H9 (cell line): ENCODE data around the gene EHBP1. TPM values are rescaled to one million over a fixed set of nuclear protein-coding genes. Genes with fewer than 3 reads are reported as not detected.

Experiments used
- DNase-seq: peaks from one replicate; pipeline ENCODE4 v3.0.0-alpha.2; 2017
- H2AFZ ChIP-seq: one replicate; pipeline ENCODE4 v1.6.1; 2013; ENCODE audit warnings: mild to moderate bottlenecking, low read length, control low read depth, moderate library complexity
- H2AK5ac ChIP-seq: 2 replicates; pipeline ENCODE4 v1.6.1; 2013; ENCODE audit warnings: low read length, control low read depth, mixed read lengths; ENCODE audit not compliant: insufficient read length
- H2BK120ac ChIP-seq: one replicate; pipeline ENCODE4 v1.6.1; 2013; ENCODE audit warnings: low read depth, mild to moderate bottlenecking, low read length, control low read depth, inconsistent platforms; ENCODE audit not compliant: poor library complexity, severe bottlenecking
- H2BK12ac ChIP-seq: 2 replicates; pipeline ENCODE4 v1.6.1; 2013; ENCODE audit warnings: low read length, control low read depth, mixed read lengths, low read depth; ENCODE audit not compliant: insufficient read length
- H2BK15ac ChIP-seq: 2 replicates; pipeline ENCODE4 v1.6.1; 2013; ENCODE audit warnings: low read depth, low read length, control low read depth
- H2BK20ac ChIP-seq: one replicate; pipeline ENCODE4 v1.6.1; 2013; ENCODE audit warnings: low read depth, mild to moderate bottlenecking, low read length, control low read depth, inconsistent platforms; ENCODE audit not compliant: poor library complexity, severe bottlenecking
- H2BK5ac ChIP-seq: 2 replicates; pipeline ENCODE4 v1.6.1; 2013; ENCODE audit warnings: low read length, control low read depth, mixed read lengths; ENCODE audit not compliant: insufficient read length
- H3K14ac ChIP-seq: 2 replicates; pipeline ENCODE4 v1.6.1; 2013; ENCODE audit warnings: low read length, control low read depth; ENCODE audit not compliant: insufficient read depth
- H3K18ac ChIP-seq: 2 replicates; pipeline ENCODE4 v1.6.1; 2013; ENCODE audit warnings: low read depth, mild to moderate bottlenecking, mixed read lengths, low read length, control low read depth; ENCODE audit not compliant: insufficient read length
- H3K23ac ChIP-seq: 2 replicates; pipeline ENCODE4 v1.6.1; 2013; ENCODE audit warnings: low read length, control low read depth, mixed read lengths, low read depth; ENCODE audit not compliant: insufficient read length
- H3K23me2 ChIP-seq: 2 replicates; pipeline ENCODE4 v1.6.1; 2013; ENCODE audit warnings: low read depth, mild to moderate bottlenecking, mixed read lengths, low read length, control low read depth; ENCODE audit not compliant: insufficient read length, poor library complexity, severe bottlenecking
- H3K27ac ChIP-seq: 2 replicates; pipeline ENCODE4 v1.5.1; 2013; ENCODE audit warnings: low read length, control low read depth, mixed read lengths, low read depth; ENCODE audit not compliant: insufficient read length
- H3K27me3 ChIP-seq: 2 replicates; pipeline ENCODE4 v1.6.1; 2013; ENCODE audit warnings: low read length, control low read depth, inconsistent platforms; ENCODE audit not compliant: insufficient read depth
- H3K4ac ChIP-seq: 2 replicates; pipeline ENCODE4 v1.6.1; 2013; ENCODE audit warnings: low read depth, mild to moderate bottlenecking, control low read depth, inconsistent platforms, low read length, moderate library complexity
- H3K4me1 ChIP-seq: 2 replicates; pipeline ENCODE4 v1.6.1; 2013; ENCODE audit warnings: low read length, control low read depth, inconsistent platforms; ENCODE audit not compliant: insufficient read depth
- H3K4me2 ChIP-seq: 2 replicates; pipeline ENCODE4 v1.6.1; 2013; ENCODE audit warnings: low read length, control low read depth, mixed read lengths; ENCODE audit not compliant: insufficient read length, insufficient read depth
- H3K56ac ChIP-seq: 2 replicates; pipeline ENCODE4 v1.6.1; 2013; ENCODE audit warnings: low read depth, mild to moderate bottlenecking, mixed read lengths, low read length, control low read depth; ENCODE audit not compliant: insufficient read length
- H3K79me1 ChIP-seq: 2 replicates; pipeline ENCODE4 v1.6.1; 2013; ENCODE audit warnings: low read depth, mild to moderate bottlenecking, moderate library complexity, low read length, control low read depth, inconsistent platforms; ENCODE audit not compliant: insufficient read depth, poor library complexity, severe bottlenecking
- H3K79me2 ChIP-seq: 2 replicates; pipeline ENCODE4 v1.6.1; 2013; ENCODE audit warnings: low read length, control low read depth, inconsistent platforms; ENCODE audit not compliant: insufficient read depth
- H3K9ac ChIP-seq: 2 replicates; pipeline ENCODE4 v1.6.1; 2013; ENCODE audit warnings: low read length, control low read depth, mixed read lengths; ENCODE audit not compliant: insufficient read length; ENCODE audit errors: extremely low read depth
- H3K9me3 ChIP-seq: one replicate; pipeline ENCODE4 v1.6.1; 2013; ENCODE audit warnings: low read depth, low read length, inconsistent platforms; ENCODE audit not compliant: control insufficient read depth
- H3T11ph ChIP-seq: one replicate; pipeline ENCODE4 v1.6.1; 2013; ENCODE audit warnings: mild to moderate bottlenecking, low read length, control low read depth, inconsistent platforms
- H4K20me1 ChIP-seq: one replicate; pipeline ENCODE4 v1.6.1; 2013; ENCODE audit not compliant: control insufficient read depth, insufficient read length, insufficient read depth
- H4K5ac ChIP-seq: 2 replicates; pipeline ENCODE4 v1.6.1; 2013; ENCODE audit warnings: low read depth, mild to moderate bottlenecking, mixed read lengths, low read length, control low read depth; ENCODE audit not compliant: insufficient read length
- H4K8ac ChIP-seq: replicated peaks from 2 replicates; pipeline ENCODE4 v1.6.1; 2013; ENCODE audit warnings: low read length, control low read depth, mixed read lengths, low read depth; ENCODE audit not compliant: insufficient read length
- H4K91ac ChIP-seq: 2 replicates; pipeline ENCODE4 v1.6.1; 2013; ENCODE audit warnings: low read depth, mild to moderate bottlenecking, moderate library complexity, mixed read lengths, low read length, control low read depth; ENCODE audit not compliant: insufficient read length
- H3K27ac Mint-ChIP-seq, 3 experiments: 2 replicates in 2 of 3; 3 replicates in 1 of 3; pipeline ENCODE4 v1.8.0; 2020 to 2021; ENCODE audit warnings: mixed read lengths in 3 of 3, mild to moderate bottlenecking in 1 of 3, moderate library complexity in 1 of 3
- H3K27me3 Mint-ChIP-seq: 2 replicates; pipeline ENCODE4 v1.8.0; 2021; ENCODE audit warnings: low read depth, mild to moderate bottlenecking, moderate library complexity, mixed read lengths
- H3K36me3 Mint-ChIP-seq, 3 experiments: 2 replicates in 2 of 3; 3 replicates in 1 of 3; pipeline ENCODE4 v1.8.0; 2020 to 2021; ENCODE audit warnings: low read depth in 3 of 3, mixed read lengths in 3 of 3; ENCODE audit not compliant: insufficient read depth in 1 of 3
- H3K4me1 Mint-ChIP-seq, 2 experiments: 2 replicates each; pipeline ENCODE4 v1.8.0; 2020; ENCODE audit warnings: mixed read lengths in 2 of 2
- H3K4me3 Mint-ChIP-seq, 2 experiments: 2 replicates in 1 of 2; 3 replicates in 1 of 2; pipeline ENCODE4 v1.8.0; 2020 to 2021; ENCODE audit warnings: mild to moderate bottlenecking in 2 of 2, mixed read lengths in 2 of 2, moderate library complexity in 1 of 2
- H3K9me3 Mint-ChIP-seq, 2 experiments: 2 replicates in 1 of 2; 3 replicates in 1 of 2; pipeline ENCODE4 v1.8.0; 2020; ENCODE audit warnings: mild to moderate bottlenecking in 2 of 2, mixed read lengths in 2 of 2, moderate library complexity in 1 of 2
- WGBS: extraction: QIAGEN DNeasy Blood & Tissue Kit; methylation state at CpG from one replicate; pipeline ENCODE4 v1.1.7; 2013; ENCODE audit warnings: missing lambda C conversion rate, low lambda C conversion rate, mixed read lengths; ENCODE audit not compliant: insufficient read length; ENCODE audit errors: extremely low coverage; 5-methylcytosine and 5-hydroxymethylcytosine counted together
- total RNA-seq: library from RNA; stranded (reverse); gene quantifications from 2 replicates; pipeline ENCODE4 v1.2.1, GENCODE V29; 2021
- TF ChIP-seq, protein P1 (sequence below): fragments of 200-600 bp; sonication (generic); conservative IDR thresholded peaks from 3 replicates; pipeline ENCODE4 v1.8.0; 2021; ENCODE audit warnings: antibody characterized with exemption, mild to moderate bottlenecking

EHBP1 gene
- total RNA-seq, 1 experiment from 2014 or later = 35.6 TPM

DNA sequence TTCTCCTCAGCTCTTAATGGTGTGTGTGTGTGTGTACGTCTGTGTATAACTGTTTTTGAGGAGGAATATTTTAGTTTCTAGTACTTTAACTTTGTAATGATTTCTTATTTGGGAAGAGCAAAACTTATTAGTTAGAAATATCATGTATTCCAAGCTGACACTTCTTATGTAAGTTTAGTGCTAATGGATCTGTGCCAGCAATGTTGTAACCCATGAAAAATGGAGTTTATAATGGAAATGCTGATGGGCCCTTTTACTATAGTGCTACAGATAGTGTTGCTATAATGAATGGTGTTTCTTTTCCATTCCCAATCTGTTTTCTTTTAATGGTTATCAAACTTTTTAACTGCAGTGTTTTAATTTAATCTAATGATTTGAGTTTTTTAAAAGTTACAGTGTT, 295.3 kb downstream of the EHBP1 start:
- no peak overlapping the region for H4K8ac ChIP-seq
- no peak overlapping the region for H3K27ac ChIP-seq
- Mint-ChIP-seq H3K4me3 (no peak overlapping the region), H3K27ac (no peak overlapping the region), H3K9me3 (no peaks in the 10 kb centered on the region), H3K36me3 (peaks cover 5 to 9% (median 7%) of the 10 kb centered on the region in 3 experiments; a peak in 5 of 7 replicates), H3K27me3 (no peaks in the 10 kb centered on the region), H3K4me1 (peaks cover 5 to 8% of the 10 kb centered on the region in 2 experiments)
- H4K20me1 ChIP-seq = no peaks in the 10 kb centered on the region
- H3K27me3 ChIP-seq = no peaks in the 10 kb centered on the region
- no peak overlapping the region for H3K56ac ChIP-seq
- no peak overlapping the region for H2BK15ac ChIP-seq
- H3K4me1 ChIP-seq = no peaks in the 10 kb centered on the region
- H2BK12ac ChIP-seq = no peak overlapping the region
- no peaks in the 10 kb centered on the region for H3K79me1 ChIP-seq
- H3K14ac ChIP-seq = no peak overlapping the region
- no peak overlapping the region for H3K4ac ChIP-seq
- no peak overlapping the region for H2BK20ac ChIP-seq
- H4K5ac ChIP-seq = no peak overlapping the region
- H3K23ac ChIP-seq = no peak overlapping the region
- no peak overlapping the region for H4K91ac ChIP-seq
- no peaks in the 10 kb centered on the region for H3K9me3 ChIP-seq
- TF ChIP-seq, protein P1, sequence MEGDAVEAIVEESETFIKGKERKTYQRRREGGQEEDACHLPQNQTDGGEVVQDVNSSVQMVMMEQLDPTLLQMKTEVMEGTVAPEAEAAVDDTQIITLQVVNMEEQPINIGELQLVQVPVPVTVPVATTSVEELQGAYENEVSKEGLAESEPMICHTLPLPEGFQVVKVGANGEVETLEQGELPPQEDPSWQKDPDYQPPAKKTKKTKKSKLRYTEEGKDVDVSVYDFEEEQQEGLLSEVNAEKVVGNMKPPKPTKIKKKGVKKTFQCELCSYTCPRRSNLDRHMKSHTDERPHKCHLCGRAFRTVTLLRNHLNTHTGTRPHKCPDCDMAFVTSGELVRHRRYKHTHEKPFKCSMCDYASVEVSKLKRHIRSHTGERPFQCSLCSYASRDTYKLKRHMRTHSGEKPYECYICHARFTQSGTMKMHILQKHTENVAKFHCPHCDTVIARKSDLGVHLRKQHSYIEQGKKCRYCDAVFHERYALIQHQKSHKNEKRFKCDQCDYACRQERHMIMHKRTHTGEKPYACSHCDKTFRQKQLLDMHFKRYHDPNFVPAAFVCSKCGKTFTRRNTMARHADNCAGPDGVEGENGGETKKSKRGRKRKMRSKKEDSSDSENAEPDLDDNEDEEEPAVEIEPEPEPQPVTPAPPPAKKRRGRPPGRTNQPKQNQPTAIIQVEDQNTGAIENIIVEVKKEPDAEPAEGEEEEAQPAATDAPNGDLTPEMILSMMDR = no peak
- H2BK120ac ChIP-seq = no peak overlapping the region
- H3K23me2 ChIP-seq = no peaks in the 10 kb centered on the region
- H3K79me2 ChIP-seq = no peaks in the 10 kb centered on the region
- no peak overlapping the region for H2BK5ac ChIP-seq
- no CpG with 5 or more reads among the region's 1 CpG for WGBS
- H3K4me2 ChIP-seq = no peak overlapping the region
- H2AFZ ChIP-seq = no peak overlapping the region
- H2AK5ac ChIP-seq = no peak overlapping the region
- no peak overlapping the region for H3K9ac ChIP-seq
- no peak for DNase-seq
- H3K18ac ChIP-seq = no peak overlapping the region
- H3T11ph ChIP-seq = no peak overlapping the region
